Endothelial cell of umbilical vein (primary cell): ENCODE measurements around the gene HVCN1. TPM values are rescaled to one million over a fixed set of nuclear protein-coding genes. Genes with fewer than 3 reads are reported as not detected.

Experiments
- BruUV-seq: library from RNA; stranded (reverse); fragments of 400-500 nt; replicated peaks from 2 replicates; lab custom pipeline; 2021; lab: Mats Ljungman, UMichigan
- CTCF ChIA-PET: fragments of 300-600, 350-600 bp; sonication (Branson Sonifier 250); formaldehyde crosslinking; loops from one replicate; lab custom pipeline; 2021; ENCODE audit warnings: antibody characterized with exemption, inconsistent platforms; lab: Charles Lee
- POLR2A ChIA-PET: fragments of 300-600, 350-600 bp; sonication (Branson Sonifier 250); formaldehyde crosslinking; loops from one replicate; lab custom pipeline; 2021; ENCODE audit warnings: antibody characterized with exemption, inconsistent platforms; lab: Charles Lee
- DNase-seq: peaks from one replicate; pipeline ENCODE4 v3.0.0-alpha.2; 2011; ENCODE audit warnings: low read depth, low spot score
- FAIRE-seq: peaks from 2 replicates; lab custom pipeline; 2011; peaks lifted over from hg19 to GRCh38; lab: Jason Lieb, UNC
- H2AFZ ChIP-seq: 2 replicates; pipeline ENCODE4 v1.6.0; 2012; ENCODE audit warnings: low read depth, low read length, control low read depth, inconsistent platforms
- H3K27ac ChIP-seq: 2 replicates; pipeline ENCODE4 v1.5.1; 2011; ENCODE audit warnings: low read depth, mild to moderate bottlenecking, control low read depth, low read length, moderate library complexity; ENCODE audit not compliant: insufficient read depth
- H3K27me3 ChIP-seq, 2 experiments: 2 replicates each; pipeline versions ENCODE4 v1.6.0 to v1.6.1; 2011; ENCODE audit warnings: low read length in 2 of 2, mixed read lengths in 1 of 2; ENCODE audit not compliant: control insufficient read depth in 2 of 2, insufficient read depth in 2 of 2
- H3K36me3 ChIP-seq, 2 experiments: 2 replicates in 1 of 2; 3 replicates in 1 of 2; pipeline ENCODE4 v1.5.1; 2011; ENCODE audit warnings: low read length in 2 of 2, mild to moderate bottlenecking in 1 of 2, moderate library complexity in 1 of 2; ENCODE audit not compliant: control insufficient read depth in 2 of 2, insufficient read depth in 2 of 2; ENCODE audit errors: extremely low read depth in 1 of 2
- H3K4me1 ChIP-seq: 3 replicates; pipeline ENCODE4 v1.5.1; 2011; ENCODE audit warnings: mild to moderate bottlenecking, low read length; ENCODE audit not compliant: control insufficient read depth, insufficient read depth; ENCODE audit errors: extremely low read depth
- H3K4me2 ChIP-seq: 2 replicates; pipeline ENCODE4 v1.6.1; 2011; ENCODE audit warnings: low read length, control low read depth, mixed read lengths; ENCODE audit not compliant: insufficient read depth
- H3K4me3 ChIP-seq, 3 experiments: fragments of 200-600 bp in 1 of 3; sonication (generic), shearing (Covaris generic) in 1 of 3; replicated peaks in 1 of 3; 2 replicates each; pipeline ENCODE4 v1.5.1; 2011 to 2016; ENCODE audit warnings: control low read depth in 3 of 3, low read length in 3 of 3, mild to moderate bottlenecking in 2 of 3, inconsistent platforms in 1 of 3, low read depth in 1 of 3, moderate library complexity in 1 of 3; ENCODE audit not compliant: insufficient read depth in 1 of 3
- H3K79me2 ChIP-seq: 2 replicates; pipeline ENCODE4 v1.6.0; 2012; ENCODE audit warnings: low read length, inconsistent platforms; ENCODE audit not compliant: control insufficient read depth, insufficient read depth
- H3K9ac ChIP-seq: replicated peaks from 2 replicates; pipeline ENCODE3; 2011; ENCODE audit warnings: low read length, control low read depth; ENCODE audit not compliant: insufficient read depth; ENCODE audit errors: extremely low read depth
- H3K9me1 ChIP-seq: replicated peaks from 3 replicates; pipeline ENCODE4 v1.6.0; 2011; ENCODE audit warnings: mild to moderate bottlenecking, low read length; ENCODE audit not compliant: control insufficient read depth, insufficient read depth; ENCODE audit errors: extremely low read depth
- H3K9me3 ChIP-seq: replicated peaks from 2 replicates; pipeline ENCODE4 v1.5.1; 2012; ENCODE audit warnings: low read length, inconsistent platforms; ENCODE audit not compliant: control insufficient read depth, insufficient read depth
- H4K20me1 ChIP-seq: replicated peaks from 2 replicates; pipeline ENCODE3; 2011; ENCODE audit warnings: mild to moderate bottlenecking, low read length; ENCODE audit not compliant: control insufficient read depth, insufficient read depth; ENCODE audit errors: extremely low read depth
- CTCF ChIP-seq, 2 donors: IDR thresholded peaks; 1 replicate in 1 of 2; 2 replicates in 1 of 2; pipeline ENCODE4 v1.5.1; 2011; ENCODE audit warnings: low read length in 2 of 2, mild to moderate bottlenecking in 2 of 2, moderate library complexity in 2 of 2, control low read depth in 1 of 2, inconsistent platforms in 1 of 2, low read depth in 1 of 2; ENCODE audit not compliant: insufficient read depth in 1 of 2; ENCODE audit errors: extremely low read depth in 1 of 2
- EZH2 ChIP-seq: IDR thresholded peaks from 2 replicates; pipeline ENCODE4 v1.6.1; 2012; ENCODE audit warnings: borderline replicate concordance, low read depth, mild to moderate bottlenecking, moderate library complexity, low read length, inconsistent platforms; ENCODE audit not compliant: severe bottlenecking
- FOS ChIP-seq: IDR thresholded peaks from 2 replicates; pipeline ENCODE4 v1.6.1; 2011; ENCODE audit warnings: mild to moderate bottlenecking, low read length, moderate library complexity, borderline replicate concordance; ENCODE audit not compliant: insufficient read depth
- GATA2 ChIP-seq: IDR thresholded peaks from 2 replicates; pipeline ENCODE4 v1.7.0; 2011; ENCODE audit warnings: low read depth, mild to moderate bottlenecking, moderate library complexity, mixed read lengths, low read length; ENCODE audit not compliant: insufficient read length, insufficient read depth
- JUN ChIP-seq: IDR thresholded peaks from 2 replicates; pipeline ENCODE4 v1.6.1; 2011; ENCODE audit warnings: borderline replicate concordance, low read depth; ENCODE audit not compliant: insufficient read length, insufficient read depth
- MAX ChIP-seq: IDR thresholded peaks from 2 replicates; pipeline ENCODE4 v1.6.1; 2011; ENCODE audit not compliant: insufficient read depth, insufficient read length
- MYC ChIP-seq: IDR thresholded peaks from one replicate; pipeline ENCODE4 v1.6.1; 2011; ENCODE audit warnings: mild to moderate bottlenecking, low read depth, low read length
- POLR2A ChIP-seq: IDR thresholded peaks from 2 replicates; pipeline ENCODE4 v1.6.1; 2012; ENCODE audit warnings: low read depth, mild to moderate bottlenecking, control low read depth, low read length
- POLR2AphosphoS5 ChIP-seq: IDR thresholded peaks from 2 replicates; pipeline ENCODE4 v1.6.1; 2012; ENCODE audit warnings: low read depth, mild to moderate bottlenecking, control low read depth, low read length, moderate library complexity; ENCODE audit not compliant: insufficient read depth
- dilution Hi-C: fragments of 300-500 bp; cut with MboI; formaldehyde crosslinking; loops from one replicate; pipeline ENCODE4 v1.15.0; 2019; ENCODE audit warnings: low sequenced_read_pairs; ENCODE audit not compliant: extremely low pct_ligation_motif_present
- intact Hi-C: fragments of 100-400 bp; cut with micrococcal nuclease; formaldehyde crosslinking; loops from one replicate; pipeline ENCODE4 v1.10.0; 2022
- polyA plus RNA-seq, 4 experiments: library from polyadenylated mRNA; depleted of rRNA in 3 of 4; stranded (reverse) in 3 of 4; unstranded in 1 of 4; fragments of >200 nt; gene quantifications; 2 replicates each; pipeline versions ENCODE4 v1.2.1 to v1.2.3, GENCODE V29; 2011 to 2012; ENCODE audit warnings: missing spikeins in 1 of 4
- total RNA-seq: library from RNA; stranded (reverse); gene quantifications from 2 replicates; pipeline ENCODE4 v1.2.3, GENCODE V29; 2021

The HVCN1 gene
- total and polyA plus RNA-seq, 2 donors (not counting 3 experiments of a cell fraction or from before 2014, with no cell fraction given), result 3.7 to 8.4 TPM

- H2AFZ ChIP-seq, result no peak overlapping the region
- no peak overlapping the region for H3K4me2 ChIP-seq
- no peak overlapping the region for H3K4me3 ChIP-seq
- no peaks in the 10 kb centered on the region for H3K36me3 ChIP-seq
- FAIRE-seq (no peak), DNase-seq (no peak)
- H4K20me1 ChIP-seq, result no peaks in the 10 kb centered on the region
- no peaks in the 10 kb centered on the region for H3K9me3 ChIP-seq
- no peak overlapping the region for H3K27ac ChIP-seq
- H3K9me1 ChIP-seq, result no peaks in the 10 kb centered on the region
- no peaks in the 10 kb centered on the region for H3K4me1 ChIP-seq
- ChIA-PET CTCF (interaction anchor here (1.0 to 2.2 kb wide), 4 partner anchors 13 to 183 kb away, joined by 3 to 9 read pairs (median 4); no protein-coding TSS in a partner anchor), POLR2A (no interaction called here)
- TF ChIP-seq POLR2AphosphoS5 (no peak), MAX (no peak), MYC (no peak), GATA2 (no peak), POLR2A (no peak), CTCF (IDR thresholded peaks at IDR 0.05; ENCODE audit: extremely low read depth in 1 of 2, insufficient read depth in 1 of 2, low read depth in 1 of 2, low read length in 2 of 2) (no peak), FOS (no peak), JUN (no peak), EZH2 (no peak)
- intact Hi-C loops (loop anchor here (2.0 kb wide), 1 partner anchor 121 kb away; no protein-coding TSS in a partner anchor), dilution Hi-C loops (no loop called here)
- H3K27me3 ChIP-seq, result no peaks in the 10 kb centered on the region
- no peaks in the 10 kb centered on the region for H3K79me2 ChIP-seq
- BruUV-seq, result no TSS peak
- no peak overlapping the region for H3K9ac ChIP-seq
These were observed 16.4 kb upstream of the HVCN1 start for GRCh38 chr12:110705309-110705708.
